Measurements from ENCODE around the gene MRC2. TPM values are rescaled to one million over a fixed set of nuclear protein-coding genes. Genes with fewer than 3 reads are reported as not detected.

Gene MRC2
- total RNA-seq, 1 donor from 2014 or later = 91.2 TPM

GRCh38 chr17:62708587-62708986 is 81.1 kb downstream of the MRC2 start:
- ATAC-seq = no peak
- H3K9me3 ChIP-seq = peaks cover 4% of the 10 kb centered on the region
- intact Hi-C loops (cut with DNase I) = loop anchor here (10.0 kb wide), 1 partner anchor 276 kb away; no protein-coding TSS in a partner anchor
- no peak for TF ChIP-seq CTCF (IDR thresholded peaks at IDR 0.05)
- peaks cover 20% of the 10 kb centered on the region for H3K4me1 ChIP-seq
- H3K4me3 ChIP-seq = no peak overlapping the region
- no peaks in the 10 kb centered on the region for H3K27me3 ChIP-seq (ENCODE audit: low read depth)
- H3K36me3 ChIP-seq = no peaks in the 10 kb centered on the region
- no peak for DNase-seq
- no peak overlapping the region for H3K27ac ChIP-seq

GRCh38 chr17:62712171-62712581 is 84.7 kb downstream of the MRC2 start:
- ATAC-seq (no peak), DNase-seq (no peak)
- H3K36me3 ChIP-seq = no peaks in the 10 kb centered on the region
- no peaks in the 10 kb centered on the region for H3K27me3 ChIP-seq (ENCODE audit: low read depth)
- H3K9me3 ChIP-seq = peaks cover 4% of the 10 kb centered on the region
- H3K27ac ChIP-seq = no peak overlapping the region
- TF ChIP-seq CTCF (IDR thresholded peaks at IDR 0.05) = no peak
- H3K4me1 ChIP-seq = no peaks in the 10 kb centered on the region
- intact Hi-C loops (cut with DNase I) = no loop called here
- no peak overlapping the region for H3K4me3 ChIP-seq

- ATAC-seq = no peak
- TF ChIP-seq CTCF (IDR thresholded peaks at IDR 0.05) = no peak
- H3K9me3 ChIP-seq = peaks cover 4% of the 10 kb centered on the region
- no peak overlapping the region for H3K27ac ChIP-seq
- H3K36me3 ChIP-seq = no peaks in the 10 kb centered on the region
- H3K4me3 ChIP-seq = no peak overlapping the region
- H3K27me3 ChIP-seq (ENCODE audit: low read depth) = no peaks in the 10 kb centered on the region
- intact Hi-C loops (cut with DNase I) = no loop called here
- no peak for DNase-seq
- no peaks in the 10 kb centered on the region for H3K4me1 ChIP-seq
Measured at GRCh38 chr17:62713086-62713881, 85.8 kb downstream of the MRC2 start.

GRCh38 chr17:62714016-62714777 is 86.7 kb downstream of the MRC2 start:
- ATAC-seq (no peak), DNase-seq (no peak)
- no peak for TF ChIP-seq CTCF (IDR thresholded peaks at IDR 0.05)
- intact Hi-C loops (cut with DNase I) = no loop called here
- Histone ChIP-seq H3K9me3 (no peaks in the 10 kb centered on the region), H3K27me3 (ENCODE audit: low read depth) (no peaks in the 10 kb centered on the region), H3K27ac (no peak overlapping the region), H3K4me3 (no peak overlapping the region), H3K4me1 (no peaks in the 10 kb centered on the region), H3K36me3 (no peaks in the 10 kb centered on the region)

GRCh38 chr17:62715882-62716390 is 88.5 kb downstream of the MRC2 start:
- ATAC-seq (no peak), DNase-seq (no peak)
- Histone ChIP-seq H3K36me3 (no peaks in the 10 kb centered on the region), H3K4me3 (no peak overlapping the region), H3K27ac (no peak overlapping the region), H3K27me3 (ENCODE audit: low read depth) (no peaks in the 10 kb centered on the region), H3K9me3 (no peaks in the 10 kb centered on the region), H3K4me1 (no peaks in the 10 kb centered on the region)
- intact Hi-C loops (cut with DNase I) = no loop called here
- no peak for TF ChIP-seq CTCF (IDR thresholded peaks at IDR 0.05)
